ENCODE results near the gene DNAI7.

DNAI7 gene

DNA sequence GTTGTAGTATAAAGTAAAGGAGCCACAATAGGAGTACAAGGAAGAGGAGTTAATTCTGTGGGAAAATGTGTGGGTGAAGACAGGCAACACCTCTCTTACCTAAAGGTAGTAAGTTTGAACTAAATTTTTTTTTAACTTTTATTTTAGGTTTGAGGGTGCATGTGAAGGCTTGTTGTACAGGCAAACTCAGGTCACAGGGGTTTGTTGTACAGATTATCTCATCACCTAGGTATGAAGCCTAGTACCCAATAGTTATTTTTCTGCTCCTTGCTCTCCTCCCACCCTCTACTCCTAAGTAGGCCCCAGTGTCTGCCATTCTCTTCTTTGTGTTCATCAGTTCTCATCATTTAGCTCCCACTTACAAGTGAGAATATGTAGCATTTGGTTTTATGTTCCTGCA, 70.5 kb downstream of the DNAI7 start:
- H3K4me1 ChIP-seq (ENCODE audit: control insufficient read depth, insufficient read depth, low read length): no peaks in the 10 kb centered on the region
- H3K36me3 ChIP-seq (ENCODE audit: control insufficient read depth, insufficient read depth, low read length, severe bottlenecking): no peaks in the 10 kb centered on the region
- H3K9me3 ChIP-seq (ENCODE audit: control insufficient read depth, low read length): no peaks in the 10 kb centered on the region
- no peak for DNase-seq (ENCODE audit: low read depth)
- no peak overlapping the region for H3K9ac ChIP-seq (ENCODE audit: low read length)
- H3K27me3 ChIP-seq (replicated peaks; ENCODE audit: control insufficient read depth, insufficient read depth, low read length): no peaks in the 10 kb centered on the region
- H3K4me3 ChIP-seq (ENCODE audit: low read length): no peak overlapping the region

DNA sequence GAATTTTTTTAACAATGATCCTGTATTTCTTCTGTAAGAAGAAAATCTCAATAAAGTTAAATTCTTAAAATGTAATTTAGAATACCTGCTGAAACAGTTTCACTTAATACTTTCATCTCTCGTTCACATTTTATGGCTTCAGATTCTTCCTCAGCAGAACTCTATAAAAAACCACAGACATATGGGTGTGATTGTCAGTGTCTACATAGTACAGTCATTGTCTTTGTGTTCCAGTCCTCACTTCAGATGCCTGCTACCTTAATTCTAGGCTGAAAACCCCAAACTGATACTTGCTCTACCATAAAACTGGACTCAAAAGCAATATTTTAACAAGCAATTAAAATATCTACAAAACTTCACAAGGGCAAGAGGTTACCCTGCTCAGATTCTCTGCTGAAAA, 71.8 kb downstream of the DNAI7 start:
- Histone ChIP-seq H3K4me3 (ENCODE audit: low read length) (no peak overlapping the region), H3K9ac (ENCODE audit: low read length) (no peak overlapping the region), H3K4me1 (ENCODE audit: control insufficient read depth, insufficient read depth, low read length) (no peaks in the 10 kb centered on the region), H3K9me3 (ENCODE audit: control insufficient read depth, low read length) (no peaks in the 10 kb centered on the region), H3K36me3 (ENCODE audit: control insufficient read depth, insufficient read depth, low read length, severe bottlenecking) (no peaks in the 10 kb centered on the region), H3K27me3 (replicated peaks; ENCODE audit: control insufficient read depth, insufficient read depth, low read length) (no peaks in the 10 kb centered on the region)
- DNase-seq (ENCODE audit: low read depth): no peak

DNA sequence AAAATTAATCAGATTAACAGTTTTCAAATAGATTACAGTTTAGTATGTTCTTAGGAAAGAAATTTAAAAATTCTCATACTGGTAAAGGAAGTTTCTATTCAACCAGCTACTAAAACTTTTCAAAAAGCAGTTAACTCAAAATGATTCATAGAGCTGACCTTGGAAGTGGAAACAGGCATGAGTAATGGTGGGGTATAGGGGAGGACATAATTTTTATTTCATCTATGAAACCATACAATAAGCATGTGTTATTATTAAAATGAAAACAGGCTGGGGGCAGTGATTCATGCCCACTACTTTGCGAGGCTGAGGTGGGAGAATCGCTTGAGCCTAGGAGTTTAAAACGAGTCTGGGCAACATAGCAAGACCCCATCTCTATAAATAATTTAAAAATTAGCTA, 73.0 kb downstream of the DNAI7 start:
- Histone ChIP-seq H3K4me3 (ENCODE audit: low read length) (no peak overlapping the region), H3K9ac (ENCODE audit: low read length) (no peak overlapping the region), H3K4me1 (ENCODE audit: control insufficient read depth, insufficient read depth, low read length) (no peaks in the 10 kb centered on the region), H3K36me3 (ENCODE audit: control insufficient read depth, insufficient read depth, low read length, severe bottlenecking) (no peaks in the 10 kb centered on the region), H3K9me3 (ENCODE audit: control insufficient read depth, low read length) (no peaks in the 10 kb centered on the region), H3K27me3 (replicated peaks; ENCODE audit: control insufficient read depth, insufficient read depth, low read length) (no peaks in the 10 kb centered on the region)
- peak; percentile 7 for DNase-seq (ENCODE audit: low read depth)

DNA sequence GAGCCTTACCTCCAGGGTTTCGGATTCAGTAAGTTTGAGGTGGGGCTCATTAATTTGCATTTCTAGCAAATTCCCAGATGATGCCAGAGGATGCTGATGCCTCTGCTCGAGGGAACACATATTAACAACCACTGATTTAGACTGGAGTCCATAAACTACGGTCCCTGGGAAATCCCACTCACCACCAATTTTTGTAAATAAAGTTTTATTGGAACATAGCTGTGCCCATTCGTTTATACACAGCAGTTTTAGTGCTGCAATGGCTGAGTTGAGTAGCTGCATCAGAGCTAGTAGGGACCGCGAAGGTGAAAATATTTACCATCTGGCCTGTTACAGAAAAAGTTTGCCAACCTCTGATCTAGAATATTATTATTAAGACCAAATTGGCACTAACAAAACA, 73.8 kb downstream of the DNAI7 start:
- H3K9me3 ChIP-seq (ENCODE audit: control insufficient read depth, low read length): no peaks in the 10 kb centered on the region
- H3K4me1 ChIP-seq (ENCODE audit: control insufficient read depth, insufficient read depth, low read length): no peaks in the 10 kb centered on the region
- no peaks in the 10 kb centered on the region for H3K36me3 ChIP-seq (ENCODE audit: control insufficient read depth, insufficient read depth, low read length, severe bottlenecking)
- no peaks in the 10 kb centered on the region for H3K27me3 ChIP-seq (replicated peaks; ENCODE audit: control insufficient read depth, insufficient read depth, low read length)
- no peak for DNase-seq (ENCODE audit: low read depth)
- H3K9ac ChIP-seq (ENCODE audit: low read length): no peak overlapping the region
- H3K4me3 ChIP-seq (ENCODE audit: low read length): no peak overlapping the region

DNA sequence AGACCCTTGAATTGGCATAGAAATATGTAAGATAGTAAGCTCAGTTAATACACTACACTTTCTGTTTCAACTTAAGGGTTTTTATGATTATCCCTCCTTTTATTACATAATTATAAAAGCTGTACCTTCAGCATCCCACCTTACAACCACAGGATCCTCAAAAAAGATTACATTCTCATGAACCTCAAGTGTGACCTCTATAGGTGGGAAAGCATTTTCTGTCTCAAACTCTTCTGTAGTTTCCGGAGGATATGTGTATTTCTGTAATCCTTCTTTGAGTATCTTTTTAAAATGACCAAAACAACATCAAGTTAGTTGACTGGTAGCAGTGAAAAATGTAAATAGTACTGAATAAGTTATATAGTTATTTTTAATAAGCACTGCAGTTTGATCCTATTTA, 75.9 kb downstream of the DNAI7 start:
- Histone ChIP-seq H3K9ac (ENCODE audit: low read length) (no peak overlapping the region), H3K4me3 (ENCODE audit: low read length) (no peak overlapping the region), H3K4me1 (ENCODE audit: control insufficient read depth, insufficient read depth, low read length) (peaks cover 3% of the 10 kb centered on the region), H3K36me3 (ENCODE audit: control insufficient read depth, insufficient read depth, low read length, severe bottlenecking) (no peaks in the 10 kb centered on the region), H3K9me3 (ENCODE audit: control insufficient read depth, low read length) (no peaks in the 10 kb centered on the region), H3K27me3 (replicated peaks; ENCODE audit: control insufficient read depth, insufficient read depth, low read length) (no peaks in the 10 kb centered on the region)
- no peak for DNase-seq (ENCODE audit: low read depth)

DNA sequence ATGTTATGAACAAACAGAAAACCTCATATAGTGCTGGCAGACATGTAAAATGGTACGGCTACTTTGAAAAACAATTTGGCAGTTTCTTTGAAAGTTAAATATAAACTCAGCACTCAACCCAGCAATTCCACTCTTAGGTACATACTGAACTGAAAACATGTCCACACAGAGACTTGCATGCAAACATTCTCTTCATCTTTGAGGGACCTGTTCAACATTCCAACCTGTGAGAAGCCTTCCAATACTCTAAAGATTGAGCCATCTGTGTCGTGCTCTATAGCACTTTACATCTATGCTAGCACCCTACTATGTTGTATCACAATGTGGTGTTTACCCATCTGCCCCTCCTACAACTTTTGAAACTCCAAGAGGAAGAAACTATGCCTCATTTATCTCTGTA, 79.3 kb downstream of the DNAI7 start:
- Histone ChIP-seq H3K27me3 (replicated peaks; ENCODE audit: control insufficient read depth, insufficient read depth, low read length) (no peaks in the 10 kb centered on the region), H3K36me3 (ENCODE audit: control insufficient read depth, insufficient read depth, low read length, severe bottlenecking) (no peaks in the 10 kb centered on the region), H3K9me3 (ENCODE audit: control insufficient read depth, low read length) (no peaks in the 10 kb centered on the region), H3K4me3 (ENCODE audit: low read length) (no peak overlapping the region), H3K9ac (ENCODE audit: low read length) (no peak overlapping the region), H3K4me1 (ENCODE audit: control insufficient read depth, insufficient read depth, low read length) (peaks cover 3% of the 10 kb centered on the region)
- no peak for DNase-seq (ENCODE audit: low read depth)

DNA sequence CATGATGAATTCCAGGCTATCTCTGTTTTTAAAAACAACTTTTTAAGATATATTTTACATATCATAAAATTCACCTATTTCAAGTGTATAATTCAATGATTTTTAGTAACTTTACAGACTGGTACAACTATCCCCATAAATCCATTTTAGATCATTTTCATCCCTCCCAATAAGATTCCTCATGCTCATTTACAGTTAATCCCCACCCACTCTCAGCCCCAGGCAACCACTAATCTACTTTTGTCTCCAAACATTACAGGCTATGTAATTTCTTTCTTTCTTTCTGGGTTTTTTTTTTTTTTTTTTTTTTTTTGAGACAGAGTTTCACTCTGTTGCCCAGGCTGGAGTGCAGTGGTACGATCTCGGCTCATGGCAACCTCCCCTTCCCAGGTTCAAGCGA, 81.3 kb downstream of the DNAI7 start:
- Histone ChIP-seq H3K4me1 (ENCODE audit: control insufficient read depth, insufficient read depth, low read length) (peaks cover 3% of the 10 kb centered on the region), H3K36me3 (ENCODE audit: control insufficient read depth, insufficient read depth, low read length, severe bottlenecking) (no peaks in the 10 kb centered on the region), H3K9ac (ENCODE audit: low read length) (no peak overlapping the region), H3K9me3 (ENCODE audit: control insufficient read depth, low read length) (no peaks in the 10 kb centered on the region), H3K27me3 (replicated peaks; ENCODE audit: control insufficient read depth, insufficient read depth, low read length) (no peaks in the 10 kb centered on the region), H3K4me3 (ENCODE audit: low read length) (no peak overlapping the region)
- no peak for DNase-seq (ENCODE audit: low read depth)

DNA sequence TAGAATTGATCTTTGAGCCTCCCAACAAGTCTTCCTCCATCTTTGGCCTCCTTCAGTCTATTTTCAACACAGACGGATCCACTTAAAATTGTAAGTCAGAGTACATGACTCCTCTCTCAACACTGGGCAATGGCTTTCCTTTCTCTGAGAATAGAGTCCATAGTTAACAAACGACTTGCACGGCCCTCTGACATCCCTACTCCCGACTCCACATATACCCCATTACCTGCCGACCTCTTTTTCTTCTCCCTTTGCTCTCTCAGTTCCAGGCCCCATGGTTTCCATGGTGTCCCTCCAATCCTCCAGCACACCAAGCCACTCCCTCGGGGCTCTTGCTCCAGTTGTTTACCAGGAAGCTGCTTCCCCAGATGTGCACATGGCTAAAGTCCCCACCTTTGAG, 84.7 kb downstream of the DNAI7 start:
- no peak for DNase-seq (ENCODE audit: low read depth)
- H3K9ac ChIP-seq (ENCODE audit: low read length): no peak overlapping the region
- H3K4me1 ChIP-seq (ENCODE audit: control insufficient read depth, insufficient read depth, low read length): peaks cover 3% of the 10 kb centered on the region
- H3K4me3 ChIP-seq (ENCODE audit: low read length): no peak overlapping the region
- H3K27me3 ChIP-seq (replicated peaks; ENCODE audit: control insufficient read depth, insufficient read depth, low read length): no peaks in the 10 kb centered on the region
- no peaks in the 10 kb centered on the region for H3K9me3 ChIP-seq (ENCODE audit: control insufficient read depth, low read length)
- H3K36me3 ChIP-seq (ENCODE audit: control insufficient read depth, insufficient read depth, low read length, severe bottlenecking): no peaks in the 10 kb centered on the region

DNA sequence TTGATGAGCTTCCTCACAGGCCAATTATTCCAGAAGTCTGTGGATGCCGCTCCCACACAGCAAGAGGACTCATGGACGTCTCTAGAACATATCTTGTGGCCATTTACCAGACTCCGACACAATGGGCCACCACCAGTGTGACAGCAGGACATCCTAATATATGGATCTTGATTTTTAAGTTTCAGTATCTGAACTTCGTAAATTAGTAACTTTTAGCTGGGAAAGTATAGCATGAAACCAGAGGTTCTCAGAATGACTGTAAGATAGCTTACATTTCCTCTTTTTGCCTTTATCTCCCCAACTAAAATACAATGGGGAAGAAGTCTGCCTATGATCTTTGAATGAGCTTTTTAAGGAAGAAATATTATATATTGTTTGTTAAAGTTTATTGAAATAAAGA, 87.0 kb downstream of the DNAI7 start:
- H3K9ac ChIP-seq (ENCODE audit: low read length): no peak overlapping the region

DNA sequence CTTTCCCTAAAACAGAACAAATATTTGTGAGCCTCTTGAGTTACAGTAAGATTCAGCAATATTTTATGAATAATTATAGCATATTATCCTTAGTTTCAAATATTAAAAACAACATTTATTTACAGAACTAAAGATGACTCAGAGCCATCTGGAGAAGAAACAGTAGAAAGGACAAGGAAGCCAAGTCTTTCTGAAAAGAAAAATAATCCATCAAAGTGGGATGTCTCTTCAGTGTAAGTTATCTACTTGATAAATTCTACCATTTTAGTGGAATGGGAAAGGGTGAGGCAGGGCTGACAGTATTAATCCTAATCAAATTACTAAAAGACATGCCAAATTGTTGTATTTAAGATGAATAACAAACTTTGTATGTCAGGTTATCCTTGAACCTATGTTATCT, 88.1 kb downstream of the DNAI7 start:
- Histone ChIP-seq H3K36me3 (ENCODE audit: control insufficient read depth, insufficient read depth, low read length, severe bottlenecking) (no peaks in the 10 kb centered on the region), H3K9ac (ENCODE audit: low read length) (no peak overlapping the region), H3K9me3 (ENCODE audit: control insufficient read depth, low read length) (no peaks in the 10 kb centered on the region), H3K27me3 (replicated peaks; ENCODE audit: control insufficient read depth, insufficient read depth, low read length) (no peaks in the 10 kb centered on the region), H3K4me1 (ENCODE audit: control insufficient read depth, insufficient read depth, low read length) (no peaks in the 10 kb centered on the region), H3K4me3 (ENCODE audit: low read length) (no peak overlapping the region)
- DNase-seq (ENCODE audit: low read depth): peak; percentile 8

More for the DNA sequence above, 87.0 kb downstream of the DNAI7 start:
- no peak for DNase-seq (ENCODE audit: low read depth)
- no peaks in the 10 kb centered on the region for H3K4me1 ChIP-seq (ENCODE audit: control insufficient read depth, insufficient read depth, low read length)
- no peaks in the 10 kb centered on the region for H3K27me3 ChIP-seq (replicated peaks; ENCODE audit: control insufficient read depth, insufficient read depth, low read length)
- no peaks in the 10 kb centered on the region for H3K36me3 ChIP-seq (ENCODE audit: control insufficient read depth, insufficient read depth, low read length, severe bottlenecking)
- no peak overlapping the region for H3K4me3 ChIP-seq (ENCODE audit: low read length)
- H3K9me3 ChIP-seq (ENCODE audit: control insufficient read depth, low read length): no peaks in the 10 kb centered on the region

DNA sequence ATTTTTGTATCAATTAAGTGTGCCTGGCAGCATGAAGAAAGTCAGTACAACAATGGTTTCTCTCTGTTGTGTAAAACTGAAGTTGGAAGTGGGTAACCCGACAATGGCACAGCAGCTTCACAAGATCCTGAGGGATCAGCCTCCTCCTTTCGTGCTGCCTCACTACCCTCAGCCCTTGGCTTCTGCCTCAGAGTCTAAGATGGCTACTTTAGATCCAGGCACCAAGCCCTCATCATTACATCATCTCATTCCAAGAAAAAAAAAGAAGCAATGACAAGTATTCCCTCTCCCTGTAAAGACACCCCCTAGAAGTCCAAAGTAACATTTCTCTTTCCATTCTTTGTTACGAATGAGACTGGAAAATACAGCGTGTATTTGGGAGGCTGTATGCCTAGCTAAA, 92.6 kb downstream of the DNAI7 start:
- Histone ChIP-seq H3K27me3 (replicated peaks; ENCODE audit: control insufficient read depth, insufficient read depth, low read length) (no peaks in the 10 kb centered on the region), H3K9me3 (ENCODE audit: control insufficient read depth, low read length) (no peaks in the 10 kb centered on the region), H3K4me1 (ENCODE audit: control insufficient read depth, insufficient read depth, low read length) (no peaks in the 10 kb centered on the region), H3K36me3 (ENCODE audit: control insufficient read depth, insufficient read depth, low read length, severe bottlenecking) (no peaks in the 10 kb centered on the region), H3K4me3 (ENCODE audit: low read length) (no peak overlapping the region), H3K9ac (ENCODE audit: low read length) (no peak overlapping the region)
- no peak for DNase-seq (ENCODE audit: low read depth)

DNA sequence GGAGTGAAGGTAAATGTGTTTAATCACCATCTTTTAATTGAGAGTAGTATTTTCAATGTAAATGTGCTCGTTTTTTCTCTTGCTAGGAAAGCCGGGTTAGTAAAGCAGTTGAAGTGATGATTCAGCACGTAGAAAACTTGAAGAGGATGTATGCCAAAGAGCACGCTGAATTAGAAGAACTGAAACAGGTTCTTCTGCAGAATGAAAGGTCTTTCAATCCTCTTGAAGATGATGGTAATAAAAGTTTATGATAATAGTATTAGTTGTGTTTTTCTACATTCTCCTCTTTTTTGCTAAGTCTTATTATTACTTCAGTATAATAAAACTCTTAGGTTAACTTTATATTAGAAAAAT, 93.9 kb downstream of the DNAI7 start:
- Histone ChIP-seq H3K9me3 (ENCODE audit: control insufficient read depth, low read length) (no peaks in the 10 kb centered on the region), H3K4me1 (ENCODE audit: control insufficient read depth, insufficient read depth, low read length) (no peaks in the 10 kb centered on the region)
- no peak for DNase-seq (ENCODE audit: low read depth)

More for the DNA sequence above, 93.9 kb downstream of the DNAI7 start:
- no peaks in the 10 kb centered on the region for H3K27me3 ChIP-seq (replicated peaks; ENCODE audit: control insufficient read depth, insufficient read depth, low read length)
- H3K36me3 ChIP-seq (ENCODE audit: control insufficient read depth, insufficient read depth, low read length, severe bottlenecking): no peaks in the 10 kb centered on the region
- H3K9ac ChIP-seq (ENCODE audit: low read length): no peak overlapping the region
- H3K4me3 ChIP-seq (ENCODE audit: low read length): no peak overlapping the region

All from adipocyte (in vitro differentiated cells).